Dedifferentiated amniotic fluid mesenchymal stem cell (primary cell): Measurements from ENCODE around the gene TEX12.
"Not testable (repeated sequence)": the region's sequence is repeated elsewhere in the genome, so short reads cannot be mapped to it uniquely, and the experiment has no call there.

Experiments used
- DNase-seq: peaks from one replicate; pipeline ENCODE4 v3.0.0-alpha.2; 2016; ENCODE audit errors: extremely low spot score

TEX12 gene, protein sequence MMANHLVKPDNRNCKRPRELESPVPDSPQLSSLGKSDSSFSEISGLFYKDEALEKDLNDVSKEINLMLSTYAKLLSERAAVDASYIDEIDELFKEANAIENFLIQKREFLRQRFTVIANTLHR

DNA sequence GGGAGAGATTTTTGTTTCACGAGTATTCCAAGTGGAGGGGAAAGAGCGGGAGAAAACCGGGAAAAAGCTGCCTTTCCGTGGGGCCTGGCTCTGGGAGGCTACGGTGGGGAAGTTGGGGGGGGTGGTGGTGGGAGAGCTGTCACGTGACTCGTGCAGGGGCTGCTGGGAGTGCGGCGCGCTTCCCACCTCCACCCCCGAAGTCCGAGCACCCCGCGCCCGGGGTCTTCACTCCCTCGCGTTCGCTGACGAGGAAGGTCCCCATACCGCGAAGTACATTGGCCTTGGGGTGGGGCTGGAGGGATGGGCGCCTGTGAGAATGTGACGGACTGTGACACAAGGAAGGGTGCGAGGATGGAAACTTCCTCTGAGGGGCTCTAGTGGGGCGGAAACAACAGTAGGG is at the start of gene TEX12:
TSS of gene TEX12 (plus strand) at position 228 of the 400 bp plus-strand sequence. CDS start 1,897 bp downstream, outside the sequence.
- DNase-seq = no peak

DNA sequence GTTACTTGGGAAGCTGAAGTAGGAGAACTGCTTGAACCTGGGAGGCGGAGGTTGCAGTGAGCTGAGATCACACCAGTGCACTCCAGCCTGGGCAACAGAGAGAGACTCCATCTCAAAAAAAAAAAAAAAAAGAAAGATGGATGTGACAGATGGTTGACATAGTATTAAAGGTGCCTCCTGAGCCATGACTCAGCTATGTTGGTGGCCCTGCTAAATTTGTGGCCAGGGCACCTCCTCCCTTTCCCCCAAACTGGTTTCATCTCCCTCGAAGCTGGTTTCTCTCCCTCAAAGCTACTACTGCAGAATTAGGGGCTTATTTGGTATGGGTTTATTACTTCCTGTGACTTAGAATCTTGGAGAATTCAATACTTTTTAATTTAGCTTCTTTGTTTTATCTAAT is 49.0 kb upstream of the TEX12 start:
- DNase-seq = no peak

DNA sequence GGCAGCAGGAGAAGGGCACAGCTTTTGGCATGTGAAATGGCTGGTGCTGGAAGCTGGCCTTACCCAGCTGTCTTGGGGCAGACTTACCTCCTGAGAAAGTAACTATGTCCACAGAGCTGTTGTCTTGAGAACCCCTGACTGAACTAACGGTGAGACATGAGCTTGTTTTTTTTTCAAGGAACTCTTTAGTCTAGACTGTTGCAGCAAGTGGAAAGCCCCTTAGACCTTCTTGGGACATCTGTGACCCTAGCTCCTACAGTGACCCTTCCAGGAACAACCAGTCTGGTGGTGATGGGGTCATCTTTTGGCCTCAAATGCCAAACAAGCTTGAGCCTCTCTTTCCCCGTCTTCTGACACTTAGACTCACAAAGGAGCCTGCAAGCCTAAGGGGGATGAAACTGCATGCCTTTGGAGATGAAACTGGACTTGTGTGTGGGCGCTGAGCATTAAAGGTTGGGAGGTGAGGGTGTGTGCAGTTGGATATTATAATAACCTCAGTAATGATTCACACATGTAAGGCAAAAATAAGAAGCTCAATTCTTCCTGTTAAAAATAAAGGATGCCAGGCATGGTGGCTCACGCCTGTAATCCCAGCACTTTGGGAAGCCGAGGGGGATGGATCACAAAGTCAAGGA is 45.1 kb upstream of the TEX12 start:
- DNase-seq = no peak

DNA sequence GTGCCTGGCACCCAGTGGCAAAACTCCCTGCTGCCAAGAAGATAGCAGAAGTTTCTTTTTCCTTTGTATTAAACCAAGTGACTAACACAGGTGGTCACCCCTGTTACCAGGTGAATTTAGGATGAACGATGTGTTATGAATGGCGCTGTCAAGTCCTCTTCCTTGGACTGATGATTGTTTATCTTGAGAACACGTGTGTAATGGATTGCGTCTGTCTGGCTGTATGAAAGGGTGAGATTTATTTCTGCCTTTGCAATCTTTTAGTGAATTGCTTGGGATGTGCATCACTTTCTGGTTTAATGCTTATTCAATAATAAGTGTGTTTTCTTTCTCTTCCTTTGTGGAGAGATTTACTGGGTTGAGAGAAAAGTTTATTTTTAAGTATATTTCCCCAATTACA is 44.0 kb upstream of the TEX12 start:
- DNase-seq = no peak

DNA sequence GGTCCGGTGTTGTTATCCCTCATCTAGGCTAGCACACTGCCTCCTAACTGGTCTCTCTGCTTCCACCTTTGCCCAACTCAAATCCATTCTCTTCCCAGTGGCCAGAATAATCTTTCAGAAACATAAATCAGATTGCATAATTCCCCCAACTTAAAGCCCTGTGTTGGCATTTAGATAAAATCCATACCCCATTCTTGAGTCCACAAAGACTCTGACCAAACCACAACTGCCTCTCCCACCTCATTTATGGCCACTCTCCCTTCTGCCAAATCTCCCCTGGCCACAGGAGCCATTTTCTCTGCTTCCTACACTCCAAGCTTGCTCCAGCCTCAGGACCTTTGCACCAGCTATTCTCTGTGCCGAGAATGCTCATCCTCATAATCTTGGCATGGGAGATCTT is 40.1 kb upstream of the TEX12 start:
- DNase-seq = no peak

DNA sequence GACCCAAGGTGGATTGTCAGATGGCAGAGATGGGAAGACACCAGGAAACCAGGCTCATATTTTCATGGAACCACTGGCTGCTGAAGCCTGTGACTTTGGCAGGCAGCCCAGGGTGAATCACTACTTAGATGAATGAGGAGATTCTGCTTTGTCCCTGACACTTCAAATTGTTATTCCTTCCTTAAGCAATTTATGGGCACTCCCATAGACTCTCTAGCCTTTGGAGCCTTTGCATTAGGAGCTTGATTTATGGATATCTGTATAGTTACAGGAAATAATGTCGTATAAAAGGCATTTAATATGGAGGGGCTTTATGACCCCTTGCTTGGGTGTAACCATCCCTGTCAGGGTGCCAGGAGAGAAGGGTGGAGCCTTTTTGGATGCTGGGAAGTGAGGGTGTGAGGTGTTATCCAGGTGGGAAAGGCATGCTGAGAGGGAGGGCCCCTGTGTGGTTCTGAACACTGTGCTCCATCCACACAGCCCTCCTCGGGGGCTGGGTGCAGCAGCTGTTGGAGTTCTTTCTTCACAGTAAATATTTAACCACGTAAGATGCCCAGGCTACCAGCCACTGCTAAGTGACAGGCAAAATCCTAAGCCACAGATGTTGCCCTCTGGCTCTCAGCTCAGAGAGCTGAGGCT is 38.6 kb upstream of the TEX12 start:
- peak; percentile 51 for DNase-seq

DNA sequence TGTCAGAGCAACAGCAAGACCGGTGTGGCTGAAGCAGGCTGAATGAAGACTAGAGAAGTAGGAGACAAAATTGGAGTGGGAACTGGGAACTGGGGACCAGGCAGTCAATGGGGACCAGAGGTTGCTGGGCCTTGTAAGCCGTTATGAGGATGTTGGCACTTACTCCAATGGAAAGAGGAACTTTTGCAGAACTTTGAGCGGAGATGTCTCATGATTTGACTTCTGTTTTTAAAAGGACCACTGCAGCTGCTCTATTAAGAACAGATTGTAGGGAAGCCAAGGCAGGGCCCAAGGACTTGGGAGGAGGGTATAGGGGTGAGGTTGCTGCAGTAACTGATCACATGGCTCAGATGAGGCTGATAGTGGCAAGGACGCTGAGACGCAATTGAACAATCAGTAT is 37.5 kb upstream of the TEX12 start:
- no peak for DNase-seq

DNA sequence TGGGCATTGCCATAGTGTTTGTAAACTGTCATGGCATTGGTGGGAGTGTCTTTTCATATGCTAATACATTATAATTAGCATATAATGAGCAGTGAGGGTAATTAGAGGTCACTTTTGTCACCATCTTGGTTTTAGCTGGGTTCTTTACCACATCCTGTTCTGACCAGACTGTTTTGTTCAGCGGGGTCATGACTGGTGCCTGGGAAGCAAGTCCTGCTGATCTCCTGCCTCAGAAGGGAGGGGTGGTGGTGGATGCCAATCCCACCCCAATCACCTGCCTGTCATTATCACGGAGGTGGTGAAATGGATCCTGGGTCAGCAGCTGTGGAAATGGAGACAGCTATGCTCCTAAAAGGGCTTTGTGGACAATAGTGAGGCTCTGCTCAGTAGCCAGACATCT is 34.4 kb upstream of the TEX12 start:
- no peak for DNase-seq

DNA sequence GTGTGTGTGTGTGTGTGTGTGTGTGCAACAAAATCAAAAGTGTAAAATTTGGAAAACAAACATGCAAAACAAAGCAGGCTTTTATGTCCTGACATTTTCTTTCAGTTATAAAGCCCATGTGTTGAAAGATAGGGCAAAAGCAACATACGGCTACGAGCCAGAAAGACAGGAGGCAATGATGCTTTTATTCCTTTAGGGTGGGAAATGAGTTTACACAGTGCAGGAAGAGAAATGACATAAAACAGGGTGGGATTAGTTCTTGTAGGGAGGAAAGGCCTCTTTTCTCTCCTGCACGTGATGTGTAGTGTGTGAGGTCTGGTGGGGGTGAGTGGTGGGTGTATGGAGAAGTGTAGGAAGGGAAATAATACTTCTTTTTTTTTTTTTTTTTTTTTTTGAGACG is 32.7 kb upstream of the TEX12 start:
- DNase-seq = no peak

DNA sequence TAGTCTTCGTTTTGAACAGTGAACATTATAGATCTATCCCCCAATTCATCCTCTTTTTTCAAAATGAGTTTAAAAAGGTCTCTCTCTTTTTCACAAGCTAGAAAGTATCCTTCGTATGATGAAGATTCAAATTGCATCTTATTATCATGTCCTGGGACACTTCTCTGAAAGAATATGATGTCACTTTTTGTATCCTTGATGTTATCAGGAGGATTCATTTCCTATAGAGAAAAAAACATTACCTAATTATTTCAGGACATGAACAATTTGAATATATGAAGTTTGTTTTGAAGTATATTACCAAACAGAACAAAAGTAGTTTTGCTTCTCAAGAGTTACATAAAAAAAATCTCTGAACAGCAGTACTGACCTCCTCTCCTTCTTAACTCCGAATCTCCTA is 23.6 kb upstream of the TEX12 start:
- DNase-seq = no peak

DNA sequence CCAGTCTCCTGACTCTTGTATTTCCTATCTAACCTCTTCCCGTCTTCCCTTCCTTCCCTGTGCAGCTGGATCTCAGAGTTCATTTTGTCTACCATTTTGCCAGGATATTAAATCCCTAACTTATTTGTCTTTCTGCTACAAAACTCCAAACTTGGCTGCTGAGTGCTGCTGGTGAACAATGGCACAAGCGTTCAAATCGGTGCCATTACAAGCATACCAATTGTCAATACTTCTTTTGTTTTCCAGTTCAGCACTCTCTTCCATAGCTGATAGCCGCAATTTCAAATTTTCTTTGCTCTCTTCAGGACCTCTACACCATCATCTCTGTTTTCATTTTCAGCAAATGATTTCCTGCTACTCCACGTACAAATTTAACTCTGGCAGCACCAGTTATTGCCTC is 16.7 kb upstream of the TEX12 start:
- DNase-seq = no peak

DNA sequence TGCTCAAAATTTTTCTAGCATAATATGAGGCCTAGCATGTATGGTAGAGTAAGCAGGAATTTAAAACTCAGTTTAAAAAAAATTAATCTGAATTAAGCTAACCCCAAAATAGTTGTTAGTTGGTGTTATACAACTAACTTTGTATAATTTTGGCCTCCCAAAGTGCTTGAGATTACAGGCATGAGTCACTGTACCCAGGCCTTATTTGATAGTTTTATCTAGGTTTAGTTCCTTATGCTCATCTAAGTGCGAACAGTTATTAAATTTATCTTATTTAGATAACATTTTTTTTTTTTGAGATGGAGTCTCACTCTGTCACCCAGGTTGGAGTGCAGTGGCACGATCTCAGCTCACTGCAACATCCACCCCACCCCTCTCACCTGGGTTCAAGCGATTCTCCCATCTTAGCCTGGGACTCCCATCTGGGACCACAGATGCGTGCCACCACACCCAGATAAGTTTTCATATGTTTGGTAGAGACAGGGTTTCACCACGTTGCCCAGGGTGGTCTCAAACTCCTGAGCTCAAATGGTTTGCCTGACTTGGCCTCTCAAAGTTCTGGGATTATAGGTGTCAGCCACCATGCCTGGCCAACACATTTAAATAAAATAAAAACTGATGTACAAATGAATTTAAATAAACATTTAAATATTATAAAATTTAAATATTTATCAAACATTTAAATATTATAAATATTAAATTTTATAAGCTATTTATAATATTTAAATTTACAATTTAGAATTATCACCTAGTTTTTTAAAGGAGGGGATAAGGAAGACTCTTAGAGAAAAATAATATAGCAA is 10.8 kb upstream of the TEX12 start:
- DNase-seq = no peak

DNA sequence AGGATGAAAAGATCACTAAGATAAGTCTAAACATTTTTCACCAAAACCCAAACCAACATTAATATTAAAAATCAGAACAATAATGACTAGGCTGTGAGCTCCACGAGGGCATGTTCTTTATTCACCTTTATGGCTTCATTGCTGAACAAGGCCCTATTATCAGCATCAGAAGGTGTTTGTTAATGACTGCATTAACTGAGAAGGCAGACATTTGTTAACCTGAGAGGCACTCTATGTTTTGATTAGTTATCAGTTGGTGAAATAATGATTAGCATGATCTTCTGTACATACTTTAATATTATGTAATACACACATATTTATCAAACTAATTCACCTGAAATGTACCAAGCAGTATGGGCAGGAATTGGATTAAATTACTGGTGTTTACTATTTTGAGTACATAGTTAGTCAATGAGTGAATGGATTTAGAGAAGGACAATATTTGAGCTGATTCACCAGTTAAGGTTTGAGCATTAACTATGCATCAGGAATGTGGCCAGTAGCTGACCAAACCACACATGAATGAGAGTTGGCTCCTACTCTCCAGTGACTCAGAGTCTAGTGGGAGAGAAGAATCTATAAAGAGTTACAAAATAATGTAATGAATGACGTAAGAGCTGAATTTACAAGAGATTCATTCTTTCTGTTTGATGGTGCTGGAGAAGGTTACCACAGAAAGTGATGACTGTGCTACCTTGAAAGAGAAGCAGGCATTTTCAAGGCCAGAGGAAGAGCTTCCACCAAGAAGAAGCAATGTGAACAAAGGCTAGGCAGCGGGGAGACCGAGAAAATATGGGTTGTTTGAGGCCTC is 10.0 kb upstream of the TEX12 start:
- DNase-seq = peak; percentile 99

DNA sequence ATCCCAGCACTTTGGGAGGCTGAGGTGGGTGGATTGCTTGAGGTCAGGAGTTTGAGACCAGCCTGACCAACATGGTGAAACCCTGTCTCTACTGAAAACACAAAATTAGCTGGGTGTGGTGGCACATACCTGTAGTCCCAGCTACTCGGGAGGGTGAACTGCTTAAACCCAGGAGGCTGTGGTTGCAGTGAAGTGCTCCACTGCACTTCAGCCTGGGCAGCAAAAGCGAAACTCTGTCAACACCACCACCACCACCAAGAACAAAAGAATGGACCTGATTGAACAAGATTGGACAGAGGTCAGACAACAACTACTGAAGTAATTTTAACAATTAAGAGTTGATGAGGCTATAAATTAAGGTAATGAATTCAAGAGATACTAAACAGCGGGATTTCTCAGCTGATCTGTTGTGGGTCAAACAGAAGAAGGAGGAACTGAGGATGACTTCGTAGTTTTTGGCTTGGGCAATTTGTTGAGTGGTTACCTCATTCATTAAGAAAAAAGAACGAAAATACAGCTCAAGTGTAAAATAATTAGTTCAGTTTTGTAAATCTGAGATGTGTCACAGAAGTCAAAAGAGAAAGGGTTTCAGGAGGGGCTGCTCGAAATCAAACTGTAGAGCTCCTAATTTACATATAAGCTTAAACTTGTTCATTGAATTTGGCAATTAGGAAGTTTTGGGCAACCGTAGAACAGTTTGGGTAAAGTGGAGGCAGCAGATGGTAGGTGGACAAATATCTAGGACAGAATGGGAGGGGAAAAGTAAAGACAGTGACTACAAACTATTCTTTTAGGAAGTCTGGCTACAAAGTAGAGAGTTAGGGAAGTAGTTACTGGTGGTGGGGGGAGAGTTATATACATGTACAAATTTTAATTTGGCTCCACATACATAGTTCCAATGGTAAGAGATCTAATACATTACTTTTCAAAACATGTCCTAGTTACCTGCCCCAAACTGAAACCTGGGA is 7.8 kb upstream of the TEX12 start:
- no peak for DNase-seq

DNA sequence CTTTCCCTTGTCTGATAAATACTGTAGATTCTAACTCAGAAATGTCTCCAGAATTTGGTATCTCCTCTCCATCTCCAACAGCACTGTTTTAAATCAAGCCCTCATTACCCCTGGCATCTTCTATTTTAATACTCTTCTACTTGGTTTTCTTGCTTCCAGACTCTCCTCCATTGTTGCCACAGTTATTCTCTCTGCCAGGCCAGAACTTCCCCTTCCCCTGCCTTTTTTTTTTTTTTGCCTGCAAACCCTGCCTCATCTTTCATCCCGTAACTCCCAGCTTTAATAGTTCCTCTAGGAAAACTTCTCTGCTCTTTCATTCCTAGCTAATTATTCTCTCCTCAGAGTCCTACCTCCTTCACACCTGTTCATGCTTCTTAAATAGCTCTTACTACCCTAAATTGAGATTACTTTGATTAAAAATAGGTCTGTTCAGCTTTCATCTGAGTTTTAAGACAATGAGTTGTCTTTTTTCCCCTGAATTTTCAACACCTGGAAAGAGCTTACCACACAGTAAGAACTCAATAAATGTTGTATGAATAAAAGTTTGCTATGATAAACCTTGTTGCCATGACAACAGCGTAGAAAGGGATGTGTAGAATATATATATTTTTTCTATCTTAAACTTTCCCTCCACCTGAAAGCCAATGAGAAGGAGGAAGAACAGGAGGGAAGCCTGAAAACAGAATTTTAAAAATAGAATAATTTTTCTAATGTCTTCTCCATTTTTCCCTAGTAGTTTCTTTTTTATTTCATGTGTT is 6.9 kb upstream of the TEX12 start:
- DNase-seq = no peak

DNA sequence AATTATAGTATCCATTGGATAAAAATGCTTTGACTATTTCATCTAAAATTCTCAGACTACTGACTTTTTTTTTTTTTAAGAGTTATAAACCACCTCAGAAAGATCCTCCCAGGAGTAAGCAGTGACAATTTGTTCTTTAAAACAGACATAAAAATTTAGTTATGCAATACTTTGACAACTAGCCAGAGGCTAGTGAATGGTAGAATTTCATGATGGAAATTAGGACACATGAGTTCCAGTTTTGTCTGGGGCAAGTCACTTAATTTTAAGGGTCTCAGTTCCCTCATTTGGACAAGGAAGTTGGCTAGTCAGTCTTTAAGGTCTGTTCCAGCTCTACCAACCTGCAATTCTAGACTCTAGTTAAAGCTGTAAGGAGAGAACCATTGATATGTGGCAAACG is 6.2 kb upstream of the TEX12 start:
- DNase-seq = no peak

DNA sequence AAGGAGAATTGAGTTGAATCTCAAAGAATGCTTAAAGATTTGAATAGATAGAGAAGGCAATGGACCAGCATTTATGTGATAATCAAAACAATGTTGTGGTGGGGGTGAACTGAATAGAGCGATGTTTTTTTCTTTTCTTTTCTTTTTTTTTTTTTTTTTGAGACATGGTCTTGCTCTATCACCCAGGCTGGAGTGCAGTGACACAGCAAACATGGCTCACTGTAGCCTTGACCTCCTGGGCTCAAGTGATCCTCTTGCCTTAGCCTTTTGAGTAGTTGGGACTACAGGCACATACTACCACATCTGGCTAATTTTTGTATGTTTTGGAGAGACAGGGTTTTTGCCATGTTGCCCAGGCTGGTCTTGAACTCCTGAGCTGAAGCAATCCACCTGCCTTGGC is 5.0 kb upstream of the TEX12 start:
- DNase-seq = not testable (repeated sequence)

DNA sequence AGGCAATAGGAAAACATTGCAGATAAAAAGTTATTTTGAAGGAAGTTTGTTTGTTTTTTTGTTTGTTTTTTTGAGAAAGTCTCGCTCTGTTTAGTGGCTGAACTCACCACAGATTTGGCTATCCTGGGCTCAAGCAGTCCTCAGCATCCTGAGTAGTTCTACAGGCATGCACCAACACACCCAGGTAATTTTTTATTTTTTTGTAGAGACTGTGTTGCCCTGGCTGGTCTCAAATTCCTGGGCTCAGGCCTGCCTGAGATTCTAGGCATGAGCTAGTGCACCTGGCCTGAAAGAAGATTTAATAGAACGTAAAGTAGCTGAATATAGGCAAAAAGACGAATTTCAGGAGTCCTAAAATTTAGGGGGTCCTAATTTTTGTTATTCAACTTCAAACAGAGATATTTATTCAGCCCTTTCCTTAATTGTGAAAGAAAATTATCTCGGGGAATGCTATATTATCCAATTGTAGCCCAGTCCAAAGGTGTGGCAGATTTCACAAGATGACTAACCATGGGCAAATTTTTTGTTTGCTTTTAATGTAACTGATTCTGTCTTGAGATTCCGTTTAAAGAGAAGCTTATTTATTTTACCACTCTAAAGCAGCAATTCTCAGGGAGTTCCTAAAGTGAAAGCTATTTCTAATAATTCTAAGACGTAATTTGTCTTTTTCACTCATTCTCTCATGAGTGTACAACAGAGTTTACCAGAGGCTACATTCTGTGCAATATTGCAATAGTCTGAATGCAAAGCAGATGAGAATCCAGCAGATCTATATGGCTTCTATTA is 4.2 kb upstream of the TEX12 start:
- peak; percentile 19 for DNase-seq
